Cardiac muscle cell (in vitro differentiated cells and primary cell): ENCODE measurements around the gene SNED1. TPM values are rescaled to one million over a fixed set of nuclear protein-coding genes. Genes with fewer than 3 reads are reported as not detected.
A peak's percentile ranks its signal among the peaks of the same experiment; 100 is the strongest.

Experiments used
- DNase-seq, 2 donors: peaks; one replicate each; pipeline versions ENCODE4 v3.0.0 to v3.0.0-alpha.2; 2010 to 2017; ENCODE audit warnings: low read depth in 1 of 2, low spot score in 1 of 2
- H3K27ac ChIP-seq: fragments of 200-600 bp; sonication (generic); 2 replicates; pipeline ENCODE4 v1.5.1; 2016
- H3K27me3 ChIP-seq: fragments of 200-600 bp; sonication (generic); 2 replicates; pipeline ENCODE4 v1.6.0; 2016; ENCODE audit warnings: control low read depth
- H3K36me3 ChIP-seq: fragments of 200-600 bp; sonication (generic); 2 replicates; pipeline ENCODE4 v1.5.1; 2016; ENCODE audit warnings: control low read depth
- H3K4me1 ChIP-seq: fragments of 200-600 bp; sonication (generic); 2 replicates; pipeline ENCODE4 v1.8.1; 2017; ENCODE audit warnings: low read depth, mild to moderate bottlenecking, mixed run types
- H3K4me3 ChIP-seq: fragments of 200-600 bp; sonication (generic); 2 replicates; pipeline ENCODE4 v1.5.1; 2016; ENCODE audit warnings: mild to moderate bottlenecking
- H3K9me3 ChIP-seq: fragments of 200-600 bp; sonication (generic); 2 replicates; pipeline ENCODE4 v1.5.1; 2017; ENCODE audit warnings: low read depth, mild to moderate bottlenecking, control low read depth
- polyA plus RNA-seq: library from polyadenylated mRNA; unstranded; fragments of >200 nt; fragmentation: Nextera tagmentation; extraction: Ambion mirVana; gene quantifications from 2 replicates; pipeline ENCODE4 v1.2.1, GENCODE V29; 2016
- total RNA-seq: library from RNA; depleted of rRNA; stranded (reverse); fragments of >200 nt; gene quantifications from 2 replicates; pipeline ENCODE4 v1.2.3, GENCODE V29; 2016
- TF ChIP-seq, protein P1 (sequence below): IDR thresholded peaks from 2 replicates; pipeline ENCODE4 v1.5.1; 2012; ENCODE audit warnings: low read depth, mild to moderate bottlenecking, low read length

SNED1 gene
- total and polyA plus RNA-seq, 2 experiments from 2014 or later, result 0.09 to 0.76 TPM

DNA sequence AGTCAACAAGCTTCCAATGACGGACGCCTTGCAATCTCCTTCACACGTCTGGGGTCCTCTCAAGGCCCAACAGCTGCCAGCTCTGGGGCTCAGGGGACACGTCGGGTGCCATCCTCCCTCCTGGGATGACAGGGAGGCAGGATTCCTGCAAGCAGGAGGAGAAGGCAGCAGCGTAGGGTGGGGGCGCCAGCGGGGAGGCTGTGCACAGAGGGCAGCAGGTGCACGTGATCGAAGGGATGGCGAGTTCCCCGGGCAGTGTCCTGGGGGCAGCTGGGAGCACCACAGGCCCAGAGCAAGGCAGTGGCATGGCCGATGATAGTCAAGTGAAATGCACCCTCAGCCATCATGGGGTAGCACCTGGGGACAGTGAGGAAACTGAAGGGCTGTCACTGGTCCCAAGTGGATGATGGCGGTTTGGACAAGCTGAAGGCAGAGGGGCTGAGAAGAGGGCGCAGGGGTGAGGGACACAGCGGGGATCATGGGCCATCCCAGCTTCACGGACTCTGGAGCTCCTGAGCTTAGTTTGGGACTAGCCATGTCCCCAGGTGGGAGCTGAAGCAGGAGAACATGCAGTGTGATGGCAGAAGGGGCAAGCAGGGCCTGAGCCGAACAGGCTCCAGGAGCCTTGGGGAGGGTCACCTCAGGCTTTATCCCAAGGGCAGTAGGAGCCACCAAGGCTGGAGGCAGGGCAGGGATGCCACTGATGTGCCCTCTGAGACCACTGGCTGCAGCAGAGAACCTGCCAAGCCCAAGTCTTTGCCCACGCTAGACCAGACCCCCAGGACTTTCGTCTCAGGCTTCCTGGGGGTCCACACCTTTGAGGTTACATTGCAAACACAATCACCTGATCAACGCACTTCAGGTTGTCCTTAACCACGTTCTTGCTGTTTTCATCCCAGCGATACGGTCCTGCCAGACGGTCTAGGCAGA lies 16.3 kb upstream of the SNED1 start:
- Histone ChIP-seq H3K9me3 (no peaks in the 10 kb centered on the region), H3K27ac (no peak overlapping the region), H3K36me3 (no peaks in the 10 kb centered on the region), H3K4me3 (no peak overlapping the region), H3K27me3 (peaks cover 31% of the 10 kb centered on the region), H3K4me1 (no peaks in the 10 kb centered on the region)
- DNase-seq, result no peak
- TF ChIP-seq, protein P1, sequence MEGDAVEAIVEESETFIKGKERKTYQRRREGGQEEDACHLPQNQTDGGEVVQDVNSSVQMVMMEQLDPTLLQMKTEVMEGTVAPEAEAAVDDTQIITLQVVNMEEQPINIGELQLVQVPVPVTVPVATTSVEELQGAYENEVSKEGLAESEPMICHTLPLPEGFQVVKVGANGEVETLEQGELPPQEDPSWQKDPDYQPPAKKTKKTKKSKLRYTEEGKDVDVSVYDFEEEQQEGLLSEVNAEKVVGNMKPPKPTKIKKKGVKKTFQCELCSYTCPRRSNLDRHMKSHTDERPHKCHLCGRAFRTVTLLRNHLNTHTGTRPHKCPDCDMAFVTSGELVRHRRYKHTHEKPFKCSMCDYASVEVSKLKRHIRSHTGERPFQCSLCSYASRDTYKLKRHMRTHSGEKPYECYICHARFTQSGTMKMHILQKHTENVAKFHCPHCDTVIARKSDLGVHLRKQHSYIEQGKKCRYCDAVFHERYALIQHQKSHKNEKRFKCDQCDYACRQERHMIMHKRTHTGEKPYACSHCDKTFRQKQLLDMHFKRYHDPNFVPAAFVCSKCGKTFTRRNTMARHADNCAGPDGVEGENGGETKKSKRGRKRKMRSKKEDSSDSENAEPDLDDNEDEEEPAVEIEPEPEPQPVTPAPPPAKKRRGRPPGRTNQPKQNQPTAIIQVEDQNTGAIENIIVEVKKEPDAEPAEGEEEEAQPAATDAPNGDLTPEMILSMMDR, result no peak

DNA sequence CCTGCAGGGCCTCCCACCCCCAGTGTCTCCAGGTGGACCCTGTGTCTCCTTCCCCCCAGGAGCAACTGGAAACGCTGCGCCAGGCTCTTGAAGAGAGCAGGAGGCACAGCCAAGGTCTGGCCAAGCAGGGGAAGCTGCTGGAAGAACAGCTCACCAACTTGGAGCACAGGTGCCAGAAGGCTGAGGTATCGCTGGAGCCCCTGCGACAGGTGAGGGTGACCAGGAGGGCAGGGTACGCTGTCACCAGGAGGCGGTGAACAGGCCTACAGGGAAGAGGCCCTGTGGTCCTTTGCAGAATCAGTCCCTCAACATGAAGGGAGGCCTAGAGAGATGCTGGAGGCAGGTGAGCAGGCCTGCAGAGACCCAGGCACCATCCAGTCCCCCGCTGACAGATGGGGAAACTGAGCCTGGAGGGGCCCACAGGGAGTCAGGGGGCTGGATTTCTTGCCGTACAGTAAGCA lies 15.6 kb upstream of the SNED1 start:
- TF ChIP-seq, protein P1, result no peak
- Histone ChIP-seq H3K27me3 (peaks cover 31% of the 10 kb centered on the region), H3K9me3 (no peaks in the 10 kb centered on the region), H3K4me3 (no peak overlapping the region), H3K36me3 (no peaks in the 10 kb centered on the region), H3K4me1 (no peaks in the 10 kb centered on the region), H3K27ac (no peak overlapping the region)
- DNase-seq, result no peak

DNA sequence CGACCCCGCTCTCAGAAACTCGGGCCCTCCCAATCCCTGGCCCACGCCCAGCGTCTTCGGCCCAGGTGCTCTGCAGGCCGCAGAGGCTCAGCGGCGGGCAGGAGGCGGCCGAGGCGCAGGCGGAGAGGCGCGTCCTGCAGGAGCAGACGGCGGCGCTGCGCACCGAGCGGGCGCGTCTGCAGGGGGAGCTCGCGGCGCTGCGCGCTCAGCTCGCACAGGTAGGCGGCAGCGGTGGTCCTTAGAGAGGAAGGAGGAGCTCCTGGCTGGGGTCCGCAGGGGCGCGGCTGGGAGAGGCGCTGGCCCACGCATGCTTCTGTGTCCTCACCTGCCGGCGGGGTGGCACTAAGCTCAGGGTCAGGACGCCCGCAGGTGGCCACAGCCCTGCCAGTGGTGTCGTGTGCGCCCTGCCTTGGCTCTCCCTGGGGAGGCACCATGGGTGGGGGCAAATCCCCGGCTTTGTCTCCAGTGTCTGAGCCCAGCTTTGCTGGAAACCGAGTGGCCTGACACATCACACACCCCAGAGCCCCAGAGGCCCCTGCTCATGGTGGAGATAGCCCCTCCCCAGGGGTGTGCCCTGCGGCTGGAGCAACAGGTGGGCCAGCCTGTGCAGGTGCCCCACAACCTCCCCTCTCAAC lies 14.9 kb upstream of the SNED1 start:
- peak; percentile 54 to 79 for DNase-seq
- H3K4me1 ChIP-seq, result no peaks in the 10 kb centered on the region
- no peaks in the 10 kb centered on the region for H3K36me3 ChIP-seq
- TF ChIP-seq, protein P1, result peak; percentile 62
- H3K4me3 ChIP-seq, result no peak overlapping the region
- no peak overlapping the region for H3K27ac ChIP-seq
- H3K27me3 ChIP-seq, result peaks cover 31% of the 10 kb centered on the region
- no peaks in the 10 kb centered on the region for H3K9me3 ChIP-seq

DNA sequence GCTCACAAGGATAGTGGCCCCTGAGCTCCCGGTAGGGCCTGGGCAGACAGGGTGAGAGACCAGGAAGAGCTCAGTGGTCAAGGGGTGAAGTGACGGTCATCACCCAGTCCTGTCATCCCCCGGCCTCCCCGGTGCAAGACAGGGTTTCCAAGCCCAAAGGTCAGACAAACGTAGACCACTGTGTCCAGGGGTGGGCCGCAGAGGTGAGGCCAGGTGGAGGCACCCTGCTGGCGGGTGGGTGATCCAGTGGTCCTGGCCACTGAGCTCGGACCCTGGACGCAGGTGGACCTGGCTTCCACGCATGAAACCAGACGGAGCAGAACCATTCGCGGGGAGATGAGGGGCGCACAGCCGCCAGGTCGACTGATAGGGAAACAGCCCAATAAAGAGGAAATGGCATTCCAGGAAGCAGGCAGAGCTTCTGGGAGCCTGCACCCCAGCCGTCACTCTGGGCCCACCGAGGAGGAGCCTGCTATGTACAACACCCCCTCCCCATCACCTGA lies 14.4 kb upstream of the SNED1 start:
- Histone ChIP-seq H3K27me3 (peaks cover 31% of the 10 kb centered on the region), H3K27ac (no peak overlapping the region), H3K36me3 (no peaks in the 10 kb centered on the region), H3K9me3 (no peaks in the 10 kb centered on the region), H3K4me1 (no peaks in the 10 kb centered on the region), H3K4me3 (no peak overlapping the region)
- DNase-seq, result no peak
- TF ChIP-seq, protein P1, result no peak

DNA sequence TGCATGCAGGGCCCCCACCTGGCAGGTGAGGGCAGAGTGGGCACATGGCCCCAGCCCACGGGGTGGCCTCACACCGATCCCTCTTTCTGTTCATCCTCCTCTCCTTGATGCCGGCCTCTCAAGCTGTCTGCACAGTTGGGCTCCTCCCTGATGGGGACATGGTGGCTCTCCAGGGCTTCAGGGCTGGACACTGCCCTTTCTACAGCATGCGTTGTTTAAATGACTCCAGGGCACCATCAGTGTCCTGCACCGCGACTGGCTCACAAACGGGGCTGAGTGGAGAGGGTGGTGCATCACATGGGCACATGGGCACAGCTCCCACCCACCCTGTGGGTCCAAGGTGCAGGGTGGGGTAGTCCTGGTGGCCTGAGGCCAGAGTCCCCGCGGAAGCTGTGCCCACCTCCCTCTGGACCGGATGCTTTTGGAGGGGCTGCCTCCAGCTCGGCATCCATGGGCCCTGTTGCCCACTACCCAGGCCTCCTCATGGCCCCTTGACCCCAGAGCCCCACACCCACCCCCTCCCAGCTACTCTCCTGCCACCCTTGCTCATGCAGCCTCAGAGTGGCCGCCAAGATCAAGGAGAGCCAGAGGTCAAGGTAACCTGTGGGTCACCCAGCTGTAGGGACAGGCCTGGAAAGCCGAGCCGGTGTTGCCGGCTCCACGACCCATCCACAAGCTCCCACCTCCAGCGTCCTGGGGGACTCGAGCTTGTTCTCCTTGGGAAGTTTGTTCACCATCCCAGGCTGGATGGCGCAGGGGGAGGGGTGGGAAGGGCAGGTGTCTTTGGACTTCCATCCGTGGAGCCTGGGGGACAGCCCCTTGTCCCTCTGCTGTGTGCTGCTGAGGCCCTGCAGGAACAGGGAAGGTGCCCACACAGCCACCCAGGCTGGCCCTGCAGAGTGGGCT lies 12.3 kb upstream of the SNED1 start:
- H3K27ac ChIP-seq, result no peak overlapping the region
- no peaks in the 10 kb centered on the region for H3K4me1 ChIP-seq
- H3K36me3 ChIP-seq, result no peaks in the 10 kb centered on the region
- no peaks in the 10 kb centered on the region for H3K9me3 ChIP-seq
- TF ChIP-seq, protein P1, result no peak
- no peak for DNase-seq
- peaks cover 30% of the 10 kb centered on the region for H3K27me3 ChIP-seq
- H3K4me3 ChIP-seq, result no peak overlapping the region
